ENCODE measurements around the gene GPR173.

The GPR173 gene

GRCh38 chrX:53005327-53005726 lies 43.3 kb upstream of the GPR173 start:
- TF ChIP-seq, protein P1, sequence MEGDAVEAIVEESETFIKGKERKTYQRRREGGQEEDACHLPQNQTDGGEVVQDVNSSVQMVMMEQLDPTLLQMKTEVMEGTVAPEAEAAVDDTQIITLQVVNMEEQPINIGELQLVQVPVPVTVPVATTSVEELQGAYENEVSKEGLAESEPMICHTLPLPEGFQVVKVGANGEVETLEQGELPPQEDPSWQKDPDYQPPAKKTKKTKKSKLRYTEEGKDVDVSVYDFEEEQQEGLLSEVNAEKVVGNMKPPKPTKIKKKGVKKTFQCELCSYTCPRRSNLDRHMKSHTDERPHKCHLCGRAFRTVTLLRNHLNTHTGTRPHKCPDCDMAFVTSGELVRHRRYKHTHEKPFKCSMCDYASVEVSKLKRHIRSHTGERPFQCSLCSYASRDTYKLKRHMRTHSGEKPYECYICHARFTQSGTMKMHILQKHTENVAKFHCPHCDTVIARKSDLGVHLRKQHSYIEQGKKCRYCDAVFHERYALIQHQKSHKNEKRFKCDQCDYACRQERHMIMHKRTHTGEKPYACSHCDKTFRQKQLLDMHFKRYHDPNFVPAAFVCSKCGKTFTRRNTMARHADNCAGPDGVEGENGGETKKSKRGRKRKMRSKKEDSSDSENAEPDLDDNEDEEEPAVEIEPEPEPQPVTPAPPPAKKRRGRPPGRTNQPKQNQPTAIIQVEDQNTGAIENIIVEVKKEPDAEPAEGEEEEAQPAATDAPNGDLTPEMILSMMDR (IDR thresholded peaks at IDR 0.05; ENCODE audit: low read depth, low read length, missing control alignments), result no peak
- no peak overlapping the region for H3K4me3 ChIP-seq (replicated peaks; ENCODE audit: low read depth, low read length)
- DNase-seq (ENCODE audit: extremely low read depth, low read depth), result no peak

DNA sequence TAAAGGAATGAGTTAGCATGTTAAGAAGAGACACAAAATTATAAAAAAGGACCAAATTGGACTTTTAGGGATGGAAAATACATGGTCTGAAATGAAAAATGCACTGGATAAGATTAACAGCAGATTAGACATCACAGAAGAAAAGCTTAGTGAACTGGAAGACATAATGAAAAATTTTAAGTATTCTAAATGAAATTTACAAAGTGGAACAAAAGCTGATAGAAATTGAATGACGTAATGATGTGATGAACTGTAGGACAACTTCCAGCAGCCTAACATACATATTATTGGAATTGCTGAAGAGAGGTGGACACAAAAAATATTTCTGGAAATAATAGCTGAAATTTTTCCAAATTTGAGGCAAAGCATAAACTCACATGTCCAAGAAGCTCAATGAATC lies 39.6 kb upstream of the GPR173 start:
- TF ChIP-seq, protein P1 (IDR thresholded peaks at IDR 0.05; ENCODE audit: low read depth, low read length, missing control alignments), result no peak
- no peak overlapping the region for H3K4me3 ChIP-seq (replicated peaks; ENCODE audit: low read depth, low read length)
- DNase-seq (ENCODE audit: extremely low read depth, low read depth), result no peak

DNA sequence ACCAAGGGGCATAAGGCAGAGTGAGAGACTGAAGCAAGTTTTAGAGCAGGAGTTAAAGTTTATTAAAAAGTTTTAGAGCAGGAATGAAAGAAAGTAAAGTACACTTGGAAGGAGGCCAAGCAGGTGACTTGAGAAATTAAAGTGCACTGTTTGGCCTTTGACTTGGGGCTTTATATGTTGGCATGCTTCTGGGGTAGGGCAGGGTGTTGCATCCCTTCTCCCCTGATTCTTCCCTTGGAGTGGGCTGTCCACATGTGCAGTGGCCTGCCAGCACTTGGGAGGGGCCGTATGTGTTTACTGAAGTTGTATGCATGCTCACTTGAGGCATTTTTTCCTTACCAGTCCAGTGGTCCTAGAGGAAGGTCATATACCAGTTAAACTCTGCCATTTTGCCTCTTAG lies 35.3 kb upstream of the GPR173 start:
- DNase-seq (ENCODE audit: extremely low read depth, low read depth), result no peak
- TF ChIP-seq, protein P1 (IDR thresholded peaks at IDR 0.05; ENCODE audit: low read depth, low read length, missing control alignments), result no peak
- H3K4me3 ChIP-seq (replicated peaks; ENCODE audit: low read depth, low read length), result no peak overlapping the region

DNA sequence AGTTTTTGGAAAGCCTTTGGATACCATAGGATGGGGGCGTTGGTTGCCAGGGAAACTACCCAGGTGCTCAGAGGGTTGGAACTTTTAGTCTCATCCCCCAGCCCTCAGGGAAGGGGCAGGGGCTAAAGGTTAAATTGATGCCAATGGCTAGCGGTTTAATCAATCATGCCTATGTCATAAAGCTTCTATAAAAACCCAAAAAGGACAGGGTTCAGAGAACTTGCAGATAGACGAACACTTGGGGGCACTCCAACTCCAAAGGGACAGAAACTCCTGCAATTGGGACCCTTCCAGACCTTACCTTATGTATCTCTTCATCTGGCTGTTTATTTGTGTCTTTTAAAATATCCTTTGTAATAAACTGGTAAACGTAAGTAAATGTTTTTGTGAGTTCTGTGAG lies 30.0 kb upstream of the GPR173 start:
- TF ChIP-seq, protein P1 (IDR thresholded peaks at IDR 0.05; ENCODE audit: low read depth, low read length, missing control alignments), result no peak
- no peak overlapping the region for H3K4me3 ChIP-seq (replicated peaks; ENCODE audit: low read depth, low read length)
- DNase-seq (ENCODE audit: extremely low read depth, low read depth), result no peak

- TF ChIP-seq, protein P1 (IDR thresholded peaks at IDR 0.05; ENCODE audit: low read depth, low read length, missing control alignments), result no peak
- DNase-seq (ENCODE audit: extremely low read depth, low read depth), result no peak
These were observed 26.2 kb upstream of the GPR173 start for GRCh38 chrX:53022381-53022780.

GRCh38 chrX:53028678-53029077 lies 19.9 kb upstream of the GPR173 start:
- TF ChIP-seq, protein P1 (IDR thresholded peaks at IDR 0.05; ENCODE audit: low read depth, low read length, missing control alignments), result no peak
- DNase-seq (ENCODE audit: extremely low read depth, low read depth), result no peak
- H3K4me3 ChIP-seq (replicated peaks; ENCODE audit: low read depth, low read length), result no peak overlapping the region

More at GRCh38 chrX:53022381-53022780, 26.2 kb upstream of the GPR173 start:
- no peak overlapping the region for H3K4me3 ChIP-seq (replicated peaks; ENCODE audit: low read depth, low read length)

- no peak overlapping the region for H3K4me3 ChIP-seq (replicated peaks; ENCODE audit: low read depth, low read length)
- TF ChIP-seq, protein P1 (IDR thresholded peaks at IDR 0.05; ENCODE audit: low read depth, low read length, missing control alignments), result no peak
- DNase-seq (ENCODE audit: extremely low read depth, low read depth), result no peak
These were observed 17.2 kb upstream of the GPR173 start for GRCh38 chrX:53031380-53031779.
